Heart left ventricle (tissue), 16 donors: ENCODE data around the gene ARHGEF10L. TPM values are rescaled to one million over a fixed set of nuclear protein-coding genes. Genes with fewer than 3 reads are reported as not detected.

Source experiments
- ATAC-seq, 4 donors: fragments of 200-7000 bp; cut with Tn5 transposase; one replicate each; pipeline ENCODE4 v1.9.1; 2020 to 2022; ENCODE audit warnings: moderate library complexity in 4 of 4, mild to moderate bottlenecking in 3 of 4, moderate number of reproducible peaks in 1 of 4
- DNase-seq, 5 donors: peaks; one replicate each; pipeline ENCODE4 v3.0.0-alpha.2; 2020
- H3K27ac ChIP-seq, 12 donors: fragments of 200-600 bp; sonication (generic) in 4 of 12; one replicate each; pipeline versions ENCODE4 v1.5.0 to v1.8.0; 2016 to 2022; ENCODE audit warnings: mild to moderate bottlenecking in 2 of 12
- H3K27me3 ChIP-seq, 9 donors: fragments of 200-600 bp; sonication (generic) in 2 of 9; one replicate each; pipeline versions ENCODE4 v1.5.1 to v1.8.0; 2016 to 2022; ENCODE audit warnings: mild to moderate bottlenecking in 3 of 9
- H3K36me3 ChIP-seq, 9 donors: fragments of 200-600 bp; sonication (generic) in 2 of 9; one replicate each; pipeline versions ENCODE4 v1.5.0 to v1.8.0; 2018 to 2022; ENCODE audit warnings: mild to moderate bottlenecking in 2 of 9
- H3K4me1 ChIP-seq, 12 donors: fragments of 200-600 bp; sonication (generic) in 4 of 12; one replicate each; pipeline versions ENCODE4 v1.5.0 to v1.8.0; 2016 to 2022; ENCODE audit warnings: mild to moderate bottlenecking in 3 of 12
- H3K4me3 ChIP-seq, 12 donors: fragments of 200-600 bp; sonication (generic) in 4 of 12; one replicate each; pipeline versions ENCODE4 v1.5.0 to v1.8.0; 2017 to 2022; ENCODE audit warnings: mild to moderate bottlenecking in 9 of 12, moderate library complexity in 4 of 12
- H3K9me3 ChIP-seq, 12 donors: fragments of 200-600 bp; sonication (generic) in 4 of 12; one replicate each; pipeline versions ENCODE4 v1.5.0 to v1.8.0; 2016 to 2022; ENCODE audit warnings: mild to moderate bottlenecking in 1 of 12
- POLR2A ChIP-seq, 2 donors: fragments of 450-650 bp; IDR thresholded peaks; one replicate each; pipeline ENCODE4 v1.6.1; 2017; ENCODE audit warnings: antibody characterized with exemption in 2 of 2, mild to moderate bottlenecking in 2 of 2, moderate library complexity in 2 of 2
- whole genome bisulfite sequencing, 4 donors: extraction: QIAGEN DNeasy Blood & Tissue Kit in 2 of 4; methylation state at CpG; one replicate each; pipeline versions ENCODE4 v1.1.5 to v1.1.7; 2013 to 2018; 5-methylcytosine and 5-hydroxymethylcytosine counted together
- intact Hi-C, 10 donors: fragments of 100-400 bp; cut with DNase I; formaldehyde crosslinking; loops; one replicate each; pipeline versions ENCODE4 v1.11.1 to v1.14.2; 2022
- polyA plus RNA-seq, 2 donors: library from polyadenylated mRNA; stranded (reverse); fragments of 200-250 nt; gene quantifications; one replicate each; pipeline ENCODE4 v1.2.3, GENCODE V29; 2013
- total RNA-seq, 9 donors: library from RNA; depleted of rRNA in 2 of 9; stranded (reverse); fragments of >200 nt in 2 of 9; fragmentation: NEBNext Ultra II Directional in 3 of 9; extraction: Animal tissue kit (Norgen Biotek cat#: 25700) in 3 of 9; gene quantifications; one replicate each; pipeline versions ENCODE4 v1.1.0 to v1.2.4, GENCODE V29; 2016 to 2023
- TF ChIP-seq, protein P1 (sequence below), 12 donors: fragments of 200-600 bp; sonication (generic) in 4 of 12; IDR thresholded peaks; one replicate each; pipeline versions ENCODE4 v1.5.0 to v1.8.0; 2018 to 2022; ENCODE audit warnings: antibody characterized with exemption in 12 of 12, mild to moderate bottlenecking in 5 of 12
- donor health status: ischemic (EF 13 %, LVEDD 7.1; RV severe dilation, severe dysfunction).
- donor health status: healthy with polysubstance abuse.
- donor health status: DM: no; HTN: yes; CAD: no.
- donor health status: DM: no; HTN: no; CAD: no.
- donor health status: ischemic (EF 25% LVEDD 6.9; RV normal size, moderate dysfunction).
- donor health status: ischemic (EF 25% LVEDD 5.7; RV mildly dilated, moderate dysfunction).
- donor health status: healthy.
- donor health status: DM: yes; HTN: yes; CAD: no.
- donor health status: ischemic (EF 35%, LVEDD 5.7; RV mildly dilated, moderate dysfunction).
- donor health status: nonischemic (EF 11% LVEDD 7.7; RV severe dilation, severe dysfunction).
- donor health status: DM: yes; HTN: yes; CAD: no.
- donor health status: PGD.
- donor health status: ischemic (EF 29% LVEDD 5.4; RV normal size, mild dysfunction).
- donor health status: nonischemic (EF 23%, LVEDD 6.1; RV moderate dilation, normal function).

Gene ARHGEF10L
- total and polyA plus RNA-seq, 11 donors = 44.6 to 72.8 (median 57.9) TPM

DNA sequence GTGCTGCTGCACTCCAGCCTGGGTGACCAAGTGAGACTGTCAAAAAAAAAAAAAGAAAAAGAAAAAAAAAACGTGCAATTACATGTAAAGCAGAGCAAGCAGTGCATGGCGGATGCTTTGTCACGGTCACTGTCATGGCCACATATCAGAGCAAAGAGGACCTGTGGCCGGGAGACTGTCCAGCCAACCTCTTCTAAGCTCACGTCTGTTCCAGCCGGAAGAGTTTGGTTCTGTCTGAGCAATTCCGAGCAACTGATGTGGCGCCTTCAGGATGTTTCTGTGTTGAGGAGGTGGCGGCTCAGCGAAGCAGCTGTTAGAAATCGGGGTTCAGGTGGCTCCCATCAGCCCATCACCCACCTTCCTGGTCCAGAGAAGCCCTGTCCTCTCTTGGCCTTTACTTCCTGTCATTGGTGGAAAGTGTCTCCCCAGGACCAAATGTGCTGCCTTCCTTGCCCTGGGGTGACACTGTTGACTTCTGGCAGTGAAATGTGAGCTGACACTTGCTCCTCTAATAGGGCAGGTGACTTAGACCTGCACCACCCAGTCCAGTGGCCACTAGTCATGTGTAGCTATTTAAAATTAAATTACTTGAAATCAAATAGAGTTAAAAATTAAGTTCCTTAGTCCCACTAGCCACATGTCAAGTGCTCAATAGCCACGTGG, 59.9 kb downstream of the ARHGEF10L start:
- intact Hi-C loops = no loop called here
- Histone ChIP-seq H3K27me3 (no peaks in the 10 kb centered on the region), H3K4me1 (peaks cover 0 to 37% (median 9%) of the 10 kb centered on the region in 12 donors), H3K27ac (peak overlapping the region in 6 of 12 donors; percentile 6 to 54 (median 22)), H3K9me3 (no peaks in the 10 kb centered on the region), H3K36me3 (peaks cover 0 to 8% (median 1%) of the 10 kb centered on the region in 9 donors), H3K4me3 (no peak overlapping the region)
- no peak for TF ChIP-seq POLR2A (IDR thresholded peaks at IDR 0.05)
- TF ChIP-seq, protein P1, sequence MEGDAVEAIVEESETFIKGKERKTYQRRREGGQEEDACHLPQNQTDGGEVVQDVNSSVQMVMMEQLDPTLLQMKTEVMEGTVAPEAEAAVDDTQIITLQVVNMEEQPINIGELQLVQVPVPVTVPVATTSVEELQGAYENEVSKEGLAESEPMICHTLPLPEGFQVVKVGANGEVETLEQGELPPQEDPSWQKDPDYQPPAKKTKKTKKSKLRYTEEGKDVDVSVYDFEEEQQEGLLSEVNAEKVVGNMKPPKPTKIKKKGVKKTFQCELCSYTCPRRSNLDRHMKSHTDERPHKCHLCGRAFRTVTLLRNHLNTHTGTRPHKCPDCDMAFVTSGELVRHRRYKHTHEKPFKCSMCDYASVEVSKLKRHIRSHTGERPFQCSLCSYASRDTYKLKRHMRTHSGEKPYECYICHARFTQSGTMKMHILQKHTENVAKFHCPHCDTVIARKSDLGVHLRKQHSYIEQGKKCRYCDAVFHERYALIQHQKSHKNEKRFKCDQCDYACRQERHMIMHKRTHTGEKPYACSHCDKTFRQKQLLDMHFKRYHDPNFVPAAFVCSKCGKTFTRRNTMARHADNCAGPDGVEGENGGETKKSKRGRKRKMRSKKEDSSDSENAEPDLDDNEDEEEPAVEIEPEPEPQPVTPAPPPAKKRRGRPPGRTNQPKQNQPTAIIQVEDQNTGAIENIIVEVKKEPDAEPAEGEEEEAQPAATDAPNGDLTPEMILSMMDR (IDR thresholded peaks at IDR 0.05) = no peak
- 76 to 89% (median 82%) methylated on average over 12 of the region's 12 CpGs for WGBS, 4 donors
- DNase-seq (no peak), ATAC-seq (no peak)

DNA sequence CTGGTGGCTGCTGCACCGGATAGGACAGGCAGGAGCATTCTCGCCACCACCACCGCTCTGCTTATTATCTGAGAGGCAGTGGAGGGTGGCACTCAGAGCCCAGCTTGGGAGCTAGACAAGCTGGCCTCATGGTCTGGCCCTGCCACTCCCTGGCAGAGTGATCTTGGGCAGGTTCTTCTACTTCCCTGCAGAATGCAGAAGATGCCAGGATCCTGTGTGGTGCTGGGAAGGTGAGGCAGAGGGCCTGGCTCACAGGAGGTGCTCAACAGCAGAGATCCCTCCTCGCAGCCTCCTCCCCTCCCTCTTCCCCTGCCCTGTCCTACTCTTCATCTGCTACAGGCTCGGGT, 60.4 kb downstream of the ARHGEF10L start:
- Histone ChIP-seq H3K4me3 (no peak overlapping the region), H3K27ac (peak overlapping the region in 6 of 12 donors; percentile 6 to 54 (median 22)), H3K9me3 (no peaks in the 10 kb centered on the region), H3K36me3 (peaks cover 0 to 12% (median 3%) of the 10 kb centered on the region in 9 donors), H3K4me1 (peaks cover 0 to 36% (median 9%) of the 10 kb centered on the region in 12 donors), H3K27me3 (no peaks in the 10 kb centered on the region)
- ATAC-seq = peak; percentile 46 to 70 (median 53)
- peak in 3 of 5 donors; percentile 31 to 60 (median 54) for DNase-seq
- no peak for TF ChIP-seq POLR2A (IDR thresholded peaks at IDR 0.05)
- TF ChIP-seq, protein P1 (IDR thresholded peaks at IDR 0.05) = peak in 1 of 12 donors; percentile 9
- intact Hi-C loops = loop anchor here in 5 of 10 donors (10.0 kb wide), 1 partner anchor 175 kb away; no protein-coding TSS in a partner anchor
- WGBS, 4 donors = 44 to 65% (median 50%) methylated on average over 5 of the region's 5 CpGs

DNA sequence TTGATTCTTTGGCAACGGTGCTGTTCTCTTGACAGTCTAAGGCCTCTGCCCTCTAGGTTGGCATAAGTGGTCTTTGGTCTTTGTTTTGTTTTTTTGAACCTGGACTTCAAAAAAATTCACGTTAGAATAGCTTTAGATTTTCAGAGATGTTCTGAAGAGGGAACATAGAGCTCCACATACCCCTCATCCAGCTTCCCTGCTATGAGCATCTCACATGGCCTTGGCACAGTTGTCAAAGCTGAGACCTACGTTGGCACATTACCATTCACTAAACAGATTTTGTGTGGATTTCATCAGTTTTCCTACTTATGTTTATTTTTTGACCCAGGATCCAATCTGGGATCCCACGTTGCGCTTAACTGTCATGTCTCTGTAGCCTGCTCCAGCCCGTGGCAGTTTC, 60.8 kb downstream of the ARHGEF10L start:
- DNase-seq (no peak), ATAC-seq (no peak)
- Histone ChIP-seq H3K9me3 (no peaks in the 10 kb centered on the region), H3K4me1 (peaks cover 3 to 39% (median 13%) of the 10 kb centered on the region in 12 donors), H3K27me3 (no peaks in the 10 kb centered on the region), H3K27ac (peak overlapping the region in 4 of 12 donors; percentile 9 to 54 (median 38)), H3K36me3 (peaks cover 0 to 13% (median 3%) of the 10 kb centered on the region in 9 donors), H3K4me3 (no peak overlapping the region)
- WGBS, 4 donors = 80 to 83% (median 81%) methylated on average over 6 of the region's 6 CpGs
- intact Hi-C loops = loop anchor here in 5 of 10 donors (10.0 kb wide), 1 partner anchor 176 kb away; no protein-coding TSS in a partner anchor
- TF ChIP-seq POLR2A (IDR thresholded peaks at IDR 0.05) = no peak
- TF ChIP-seq, protein P1 (IDR thresholded peaks at IDR 0.05) = no peak

DNA sequence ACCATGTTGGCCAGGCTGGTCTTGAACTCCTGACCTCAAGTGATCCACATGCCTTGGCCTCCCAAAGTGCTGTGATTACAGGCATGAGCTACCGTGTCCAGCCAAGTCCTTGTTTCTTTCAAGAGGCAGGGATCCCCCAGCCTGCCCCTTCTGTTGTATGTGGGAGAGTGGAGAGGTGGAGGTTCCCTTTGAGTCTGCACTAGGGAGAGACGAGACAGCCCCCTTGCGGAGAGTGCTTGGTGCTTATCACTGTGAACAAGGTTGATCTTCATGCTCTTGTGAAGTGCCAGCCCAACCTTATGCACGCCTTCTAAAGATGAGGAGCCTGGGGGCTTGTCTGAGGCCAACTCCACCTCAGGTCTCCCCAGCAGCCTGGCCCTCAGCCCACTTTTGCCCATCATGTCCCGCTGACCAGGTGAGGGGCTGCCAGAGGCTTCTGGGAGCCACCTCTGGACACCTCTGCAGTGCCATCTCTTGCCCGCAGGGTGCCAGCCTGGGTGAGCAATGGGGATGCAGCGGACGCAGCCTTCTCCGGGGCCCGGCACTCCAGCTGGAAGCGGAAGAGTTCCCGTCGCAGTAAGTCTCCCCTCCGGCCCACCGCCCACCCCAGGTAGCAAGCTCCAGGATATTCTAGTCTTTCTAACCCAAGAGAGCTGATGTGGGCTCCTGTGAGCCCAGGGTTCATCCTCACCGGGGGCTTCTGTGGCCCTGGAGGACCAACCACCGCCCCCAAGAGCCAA, 62.3 kb downstream of the ARHGEF10L start:
- ATAC-seq (no peak), DNase-seq (no peak)
- no peaks in the 10 kb centered on the region for H3K9me3 ChIP-seq
- H3K27ac ChIP-seq = no peak overlapping the region
- peaks cover 0 to 13% (median 3%) of the 10 kb centered on the region in 9 donors for H3K36me3 ChIP-seq
- TF ChIP-seq, protein P1 (IDR thresholded peaks at IDR 0.05) = no peak
- no peak for TF ChIP-seq POLR2A (IDR thresholded peaks at IDR 0.05)
- H3K4me1 ChIP-seq = peaks cover 3 to 44% (median 20%) of the 10 kb centered on the region in 12 donors
- no peak overlapping the region for H3K4me3 ChIP-seq
- intact Hi-C loops = loop anchor here in 5 of 10 donors (10.0 kb wide), 1 partner anchor 177 kb away; no protein-coding TSS in a partner anchor
- WGBS, 4 donors = 83 to 93% (median 91%) methylated on average over 14 to 17 of the region's 17 CpGs
- H3K27me3 ChIP-seq = no peaks in the 10 kb centered on the region
